Endothelial cell of umbilical vein (primary cell): ENCODE measurements around the gene SRRM4. TPM values are rescaled to one million over a fixed set of nuclear protein-coding genes. Genes with fewer than 3 reads are reported as not detected.

ENCODE experiments used
- BruUV-seq: library from RNA; stranded (reverse); fragments of 400-500 nt; replicated peaks from 2 replicates; lab custom pipeline; 2021; lab: Mats Ljungman, UMichigan
- CTCF ChIA-PET: fragments of 300-600, 350-600 bp; sonication (Branson Sonifier 250); formaldehyde crosslinking; loops from one replicate; lab custom pipeline; 2021; ENCODE audit warnings: antibody characterized with exemption, inconsistent platforms; lab: Charles Lee
- POLR2A ChIA-PET: fragments of 300-600, 350-600 bp; sonication (Branson Sonifier 250); formaldehyde crosslinking; loops from one replicate; lab custom pipeline; 2021; ENCODE audit warnings: antibody characterized with exemption, inconsistent platforms; lab: Charles Lee
- DNase-seq: peaks from one replicate; pipeline ENCODE4 v3.0.0-alpha.2; 2011; ENCODE audit warnings: low read depth, low spot score
- FAIRE-seq: peaks from 2 replicates; lab custom pipeline; 2011; peaks lifted over from hg19 to GRCh38; lab: Jason Lieb, UNC
- H2AFZ ChIP-seq: 2 replicates; pipeline ENCODE4 v1.6.0; 2012; ENCODE audit warnings: low read depth, low read length, control low read depth, inconsistent platforms
- H3K27ac ChIP-seq: 2 replicates; pipeline ENCODE4 v1.5.1; 2011; ENCODE audit warnings: low read depth, mild to moderate bottlenecking, control low read depth, low read length, moderate library complexity; ENCODE audit not compliant: insufficient read depth
- H3K27me3 ChIP-seq, 2 experiments: 2 replicates each; pipeline versions ENCODE4 v1.6.0 to v1.6.1; 2011; ENCODE audit warnings: low read length in 2 of 2, mixed read lengths in 1 of 2; ENCODE audit not compliant: control insufficient read depth in 2 of 2, insufficient read depth in 2 of 2
- H3K36me3 ChIP-seq, 2 experiments: 2 replicates in 1 of 2; 3 replicates in 1 of 2; pipeline ENCODE4 v1.5.1; 2011; ENCODE audit warnings: low read length in 2 of 2, mild to moderate bottlenecking in 1 of 2, moderate library complexity in 1 of 2; ENCODE audit not compliant: control insufficient read depth in 2 of 2, insufficient read depth in 2 of 2; ENCODE audit errors: extremely low read depth in 1 of 2
- H3K4me1 ChIP-seq: 3 replicates; pipeline ENCODE4 v1.5.1; 2011; ENCODE audit warnings: mild to moderate bottlenecking, low read length; ENCODE audit not compliant: control insufficient read depth, insufficient read depth; ENCODE audit errors: extremely low read depth
- H3K4me2 ChIP-seq: 2 replicates; pipeline ENCODE4 v1.6.1; 2011; ENCODE audit warnings: low read length, control low read depth, mixed read lengths; ENCODE audit not compliant: insufficient read depth
- H3K4me3 ChIP-seq, 3 experiments: fragments of 200-600 bp in 1 of 3; sonication (generic), shearing (Covaris generic) in 1 of 3; replicated peaks in 1 of 3; 2 replicates each; pipeline ENCODE4 v1.5.1; 2011 to 2016; ENCODE audit warnings: control low read depth in 3 of 3, low read length in 3 of 3, mild to moderate bottlenecking in 2 of 3, inconsistent platforms in 1 of 3, low read depth in 1 of 3, moderate library complexity in 1 of 3; ENCODE audit not compliant: insufficient read depth in 1 of 3
- H3K79me2 ChIP-seq: 2 replicates; pipeline ENCODE4 v1.6.0; 2012; ENCODE audit warnings: low read length, inconsistent platforms; ENCODE audit not compliant: control insufficient read depth, insufficient read depth
- H3K9ac ChIP-seq: replicated peaks from 2 replicates; pipeline ENCODE3; 2011; ENCODE audit warnings: low read length, control low read depth; ENCODE audit not compliant: insufficient read depth; ENCODE audit errors: extremely low read depth
- H3K9me1 ChIP-seq: replicated peaks from 3 replicates; pipeline ENCODE4 v1.6.0; 2011; ENCODE audit warnings: mild to moderate bottlenecking, low read length; ENCODE audit not compliant: control insufficient read depth, insufficient read depth; ENCODE audit errors: extremely low read depth
- H3K9me3 ChIP-seq: replicated peaks from 2 replicates; pipeline ENCODE4 v1.5.1; 2012; ENCODE audit warnings: low read length, inconsistent platforms; ENCODE audit not compliant: control insufficient read depth, insufficient read depth
- H4K20me1 ChIP-seq: replicated peaks from 2 replicates; pipeline ENCODE3; 2011; ENCODE audit warnings: mild to moderate bottlenecking, low read length; ENCODE audit not compliant: control insufficient read depth, insufficient read depth; ENCODE audit errors: extremely low read depth
- CTCF ChIP-seq, 2 donors: IDR thresholded peaks; 1 replicate in 1 of 2; 2 replicates in 1 of 2; pipeline ENCODE4 v1.5.1; 2011; ENCODE audit warnings: low read length in 2 of 2, mild to moderate bottlenecking in 2 of 2, moderate library complexity in 2 of 2, control low read depth in 1 of 2, inconsistent platforms in 1 of 2, low read depth in 1 of 2; ENCODE audit not compliant: insufficient read depth in 1 of 2; ENCODE audit errors: extremely low read depth in 1 of 2
- EZH2 ChIP-seq: IDR thresholded peaks from 2 replicates; pipeline ENCODE4 v1.6.1; 2012; ENCODE audit warnings: borderline replicate concordance, low read depth, mild to moderate bottlenecking, moderate library complexity, low read length, inconsistent platforms; ENCODE audit not compliant: severe bottlenecking
- FOS ChIP-seq: IDR thresholded peaks from 2 replicates; pipeline ENCODE4 v1.6.1; 2011; ENCODE audit warnings: mild to moderate bottlenecking, low read length, moderate library complexity, borderline replicate concordance; ENCODE audit not compliant: insufficient read depth
- GATA2 ChIP-seq: IDR thresholded peaks from 2 replicates; pipeline ENCODE4 v1.7.0; 2011; ENCODE audit warnings: low read depth, mild to moderate bottlenecking, moderate library complexity, mixed read lengths, low read length; ENCODE audit not compliant: insufficient read length, insufficient read depth
- JUN ChIP-seq: IDR thresholded peaks from 2 replicates; pipeline ENCODE4 v1.6.1; 2011; ENCODE audit warnings: borderline replicate concordance, low read depth; ENCODE audit not compliant: insufficient read length, insufficient read depth
- MAX ChIP-seq: IDR thresholded peaks from 2 replicates; pipeline ENCODE4 v1.6.1; 2011; ENCODE audit not compliant: insufficient read depth, insufficient read length
- MYC ChIP-seq: IDR thresholded peaks from one replicate; pipeline ENCODE4 v1.6.1; 2011; ENCODE audit warnings: mild to moderate bottlenecking, low read depth, low read length
- POLR2A ChIP-seq: IDR thresholded peaks from 2 replicates; pipeline ENCODE4 v1.6.1; 2012; ENCODE audit warnings: low read depth, mild to moderate bottlenecking, control low read depth, low read length
- POLR2AphosphoS5 ChIP-seq: IDR thresholded peaks from 2 replicates; pipeline ENCODE4 v1.6.1; 2012; ENCODE audit warnings: low read depth, mild to moderate bottlenecking, control low read depth, low read length, moderate library complexity; ENCODE audit not compliant: insufficient read depth
- dilution Hi-C: fragments of 300-500 bp; cut with MboI; formaldehyde crosslinking; loops from one replicate; pipeline ENCODE4 v1.15.0; 2019; ENCODE audit warnings: low sequenced_read_pairs; ENCODE audit not compliant: extremely low pct_ligation_motif_present
- intact Hi-C: fragments of 100-400 bp; cut with micrococcal nuclease; formaldehyde crosslinking; loops from one replicate; pipeline ENCODE4 v1.10.0; 2022
- polyA plus RNA-seq, 4 experiments: library from polyadenylated mRNA; depleted of rRNA in 3 of 4; stranded (reverse) in 3 of 4; unstranded in 1 of 4; fragments of >200 nt; gene quantifications; 2 replicates each; pipeline versions ENCODE4 v1.2.1 to v1.2.3, GENCODE V29; 2011 to 2012; ENCODE audit warnings: missing spikeins in 1 of 4
- total RNA-seq: library from RNA; stranded (reverse); gene quantifications from 2 replicates; pipeline ENCODE4 v1.2.3, GENCODE V29; 2021

SRRM4 gene
- total and polyA plus RNA-seq, 2 donors (not counting 3 experiments of a cell fraction or from before 2014, with no cell fraction given), result not detected

- H3K4me3 ChIP-seq, result no peak overlapping the region
- no peak for TF ChIP-seq POLR2AphosphoS5
- no peak for TF ChIP-seq FOS
- TF ChIP-seq MAX, result no peak
- TF ChIP-seq CTCF (IDR thresholded peaks at IDR 0.05; ENCODE audit: extremely low read depth in 1 of 2, insufficient read depth in 1 of 2, low read depth in 1 of 2, low read length in 2 of 2), result no peak
- TF ChIP-seq MYC, result no peak
- TF ChIP-seq JUN, result no peak
- TF ChIP-seq POLR2A, result no peak
- TF ChIP-seq GATA2, result no peak
- no peak for TF ChIP-seq EZH2
- ChIA-PET POLR2A (no interaction called here), CTCF (no interaction called here)
- BruUV-seq, result no TSS peak
- no peak overlapping the region for H3K27ac ChIP-seq
- FAIRE-seq, result no peak
- H3K4me1 ChIP-seq, result peaks cover 5% of the 10 kb centered on the region
- no peaks in the 10 kb centered on the region for H3K9me3 ChIP-seq
- intact Hi-C loops, result no loop called here
- H3K27me3 ChIP-seq, result no peaks in the 10 kb centered on the region
- no peaks in the 10 kb centered on the region for H3K9me1 ChIP-seq
- no peaks in the 10 kb centered on the region for H3K79me2 ChIP-seq
- DNase-seq, result no peak
- dilution Hi-C loops, result no loop called here
- H3K9ac ChIP-seq, result no peak overlapping the region
- H3K36me3 ChIP-seq, result no peaks in the 10 kb centered on the region
- no peak overlapping the region for H3K4me2 ChIP-seq
- H2AFZ ChIP-seq, result no peak overlapping the region
- no peaks in the 10 kb centered on the region for H4K20me1 ChIP-seq
Measured at GRCh38 chr12:119171691-119172425, 190.5 kb downstream of the SRRM4 start.
